ENCODE results near the gene CEP350.

The CEP350 gene

GRCh38 chr1:180065408-180065807 lies 110.8 kb downstream of the CEP350 start:
- DNase-seq: no peak

- DNase-seq: no peak
Observed at GRCh38 chr1:180066150-180066549, 111.5 kb downstream of the CEP350 start.

- no peak for DNase-seq
Observed at GRCh38 chr1:180070286-180070685, 115.7 kb downstream of the CEP350 start.

DNA sequence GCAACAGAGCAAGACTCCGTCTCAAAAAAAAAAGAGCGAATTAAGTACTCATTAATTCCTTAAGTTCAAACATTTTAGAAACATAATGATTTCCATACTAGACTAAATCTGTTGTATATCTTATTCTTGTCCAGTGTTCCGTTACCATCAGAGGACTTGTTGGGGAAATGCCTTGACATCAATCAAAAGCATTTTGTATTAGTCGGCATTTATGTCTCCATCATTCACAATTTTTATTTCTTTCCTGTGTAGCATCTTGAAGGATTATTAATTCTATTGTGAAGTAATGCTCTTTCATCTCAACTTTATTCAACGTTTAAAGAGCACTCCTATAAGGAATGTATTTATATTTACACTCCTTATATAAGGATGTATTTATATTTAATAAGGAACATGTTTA lies 117.1 kb downstream of the CEP350 start:
- no peak for DNase-seq

- no peak for DNase-seq
Observed at GRCh38 chr1:180080439-180080838, 125.8 kb downstream of the CEP350 start.

- no peak for DNase-seq
Observed at GRCh38 chr1:180081474-180081873, 126.9 kb downstream of the CEP350 start.

GRCh38 chr1:180083164-180083563 lies 128.6 kb downstream of the CEP350 start:
- no peak for DNase-seq

DNA sequence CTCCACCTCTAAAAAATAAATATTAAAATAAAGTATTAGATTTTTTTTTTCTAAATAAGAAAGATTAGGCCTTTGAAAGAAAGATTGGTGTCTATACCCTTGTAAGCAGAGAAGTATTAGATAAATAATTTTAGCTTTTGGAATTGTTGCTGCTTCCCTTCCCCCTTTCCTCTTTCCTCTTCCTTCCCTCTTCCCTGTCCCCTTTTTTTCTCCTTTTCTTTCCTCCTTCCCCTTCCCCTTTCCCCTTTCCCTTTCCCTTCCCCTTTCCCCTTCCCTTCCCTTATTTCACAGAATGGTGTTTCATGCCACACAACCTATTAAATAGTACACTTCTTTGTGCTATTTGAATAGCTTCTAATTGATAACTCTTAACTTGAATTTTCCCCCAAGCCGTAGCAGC lies 130.3 kb downstream of the CEP350 start:
- DNase-seq: peak in 1 of 3 donors; percentile 9

GRCh38 chr1:180085331-180085730 lies 130.7 kb downstream of the CEP350 start:
- no peak for DNase-seq

- no peak for DNase-seq
Observed at GRCh38 chr1:180092931-180093650, 138.5 kb downstream of the CEP350 start.

- no peak for DNase-seq
Observed at GRCh38 chr1:180094705-180095295, 140.2 kb downstream of the CEP350 start.

DNA sequence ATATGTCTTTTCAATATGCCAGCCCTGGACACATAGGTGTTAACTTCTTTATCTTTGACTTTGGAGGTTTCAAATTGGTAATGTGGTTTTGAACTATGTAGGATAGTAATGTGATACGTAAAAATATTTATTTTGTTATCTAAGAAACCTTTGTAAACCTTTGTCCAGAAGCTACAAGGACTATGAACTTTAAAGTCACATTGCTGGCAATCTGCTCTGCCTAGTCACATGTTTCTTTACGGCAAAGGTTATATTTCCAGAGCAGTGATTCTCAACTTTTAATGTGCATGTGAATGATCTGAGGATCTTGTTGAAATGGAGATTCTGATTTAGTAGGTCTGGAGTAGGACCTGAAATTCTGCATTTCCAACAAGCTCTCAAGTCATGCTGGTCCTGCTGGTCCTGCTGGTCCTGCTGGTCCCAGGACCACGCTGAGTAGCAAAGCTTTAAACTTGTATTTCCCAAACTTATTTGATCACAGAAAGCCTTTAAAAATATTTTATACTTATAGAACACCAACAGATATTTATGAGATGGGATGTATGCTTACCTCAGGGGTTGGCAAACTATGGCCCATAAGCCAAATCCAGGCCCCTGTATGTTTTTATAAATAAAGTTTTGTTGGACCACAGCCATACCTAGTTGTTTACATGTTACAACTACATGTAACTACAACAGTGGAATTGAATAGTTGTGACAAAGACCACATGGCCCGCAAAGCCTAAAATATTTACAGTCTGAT lies 142.1 kb downstream of the CEP350 start:
- DNase-seq: no peak

- DNase-seq: no peak
Observed at GRCh38 chr1:180097326-180097605, 142.7 kb downstream of the CEP350 start.

DNA sequence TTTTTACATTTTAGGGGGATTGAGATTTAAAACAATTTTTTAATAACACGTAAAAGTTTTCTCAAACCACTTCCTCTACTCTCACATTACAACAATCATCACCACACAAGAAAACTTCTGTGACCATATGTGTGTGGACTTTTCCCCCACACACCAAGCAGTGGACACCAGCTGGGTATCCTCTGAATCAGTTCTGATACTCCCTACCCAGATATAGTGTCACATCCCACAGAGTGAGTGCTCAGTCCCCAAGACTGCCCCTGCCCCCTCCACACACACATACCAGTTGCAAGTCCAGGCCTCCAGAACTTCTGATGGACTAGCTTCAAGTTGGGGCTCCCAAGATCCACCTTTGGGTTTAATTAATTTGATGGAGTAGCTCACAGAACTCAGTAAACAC lies 146.8 kb downstream of the CEP350 start:
- DNase-seq: no peak

DNA sequence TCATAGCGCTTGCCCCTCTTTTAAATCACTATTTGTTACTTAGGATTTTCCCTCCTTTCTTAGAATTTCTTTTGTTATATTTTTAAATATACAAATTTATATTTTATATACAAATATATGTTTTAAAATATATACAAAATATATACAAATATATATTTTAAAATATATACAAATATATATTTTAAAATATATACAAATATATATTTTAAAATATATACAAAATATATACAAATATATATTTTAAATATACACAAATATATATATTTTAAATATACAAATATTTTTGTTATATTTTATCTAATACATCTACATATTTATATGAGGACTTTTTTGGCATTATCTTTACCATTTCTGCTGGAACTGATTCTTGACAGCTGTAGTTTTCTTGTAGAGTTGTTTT lies 149.2 kb downstream of the CEP350 start:
- DNase-seq: no peak

GRCh38 chr1:180112091-180112490 lies 157.5 kb downstream of the CEP350 start:
- no peak for DNase-seq

GRCh38 chr1:180112984-180113647 lies 158.5 kb downstream of the CEP350 start:
- DNase-seq: no peak

- no peak for DNase-seq
Observed at GRCh38 chr1:180114396-180114945, 159.9 kb downstream of the CEP350 start.

DNA sequence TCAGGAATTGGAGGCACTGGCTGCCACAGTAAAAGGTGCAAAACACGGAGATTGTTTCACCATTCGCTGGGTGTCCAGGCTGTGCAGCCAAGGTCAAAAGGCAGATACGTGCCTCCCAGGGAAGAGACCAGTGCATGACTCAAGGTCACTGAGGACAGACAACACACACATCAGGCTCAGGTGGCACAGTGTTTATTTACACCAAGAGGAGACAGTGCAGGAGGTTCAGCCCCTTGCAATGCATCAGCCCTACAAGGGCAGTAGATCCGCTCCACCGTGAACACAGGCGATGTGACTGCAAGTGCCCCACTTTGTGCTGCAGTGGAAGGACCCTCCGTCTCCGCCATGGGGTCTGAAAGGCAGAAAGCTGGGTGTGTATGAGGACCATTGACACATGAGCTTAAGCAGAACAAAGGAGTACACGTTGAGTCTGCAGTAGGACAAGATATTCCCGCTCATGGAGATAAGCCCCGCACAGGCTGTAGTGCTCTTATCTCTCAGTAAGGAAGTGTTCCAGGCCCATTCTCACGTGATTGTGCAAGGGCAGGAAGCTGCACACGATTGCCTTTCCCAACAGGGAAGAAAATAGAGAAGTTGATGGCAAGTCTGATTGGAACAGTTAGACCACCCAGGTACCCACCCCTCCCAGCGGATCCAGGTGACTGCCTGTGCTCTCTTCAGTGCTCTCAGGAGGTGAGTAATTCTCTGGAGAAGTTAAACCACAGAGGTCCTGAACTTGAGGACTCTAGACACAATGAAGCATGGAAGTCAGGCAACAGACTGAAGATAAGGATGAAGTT lies 162.6 kb downstream of the CEP350 start:
- peak; percentile 11 to 25 (median 21) for DNase-seq

GRCh38 chr1:180117764-180118116 lies 163.1 kb downstream of the CEP350 start:
- DNase-seq: no peak

- DNase-seq: peak in 1 of 3 donors; percentile 11
Observed at GRCh38 chr1:180119837-180120236, 165.2 kb downstream of the CEP350 start.

GRCh38 chr1:180123463-180123936 lies 168.9 kb downstream of the CEP350 start:
- peak in 1 of 3 donors; percentile 23 for DNase-seq

All from suppressor macrophage treated with lipopolysaccharide for 1 hour (primary cell).